ENCODE measurements around the gene WDFY4. TPM values are rescaled to one million over a fixed set of nuclear protein-coding genes. Genes with fewer than 3 reads are reported as not detected.

The WDFY4 gene
- total and polyA plus RNA-seq, 2 donors (not counting 3 experiments of a cell fraction or from before 2014, with no cell fraction given), result 10.1 to 10.2 TPM

DNA sequence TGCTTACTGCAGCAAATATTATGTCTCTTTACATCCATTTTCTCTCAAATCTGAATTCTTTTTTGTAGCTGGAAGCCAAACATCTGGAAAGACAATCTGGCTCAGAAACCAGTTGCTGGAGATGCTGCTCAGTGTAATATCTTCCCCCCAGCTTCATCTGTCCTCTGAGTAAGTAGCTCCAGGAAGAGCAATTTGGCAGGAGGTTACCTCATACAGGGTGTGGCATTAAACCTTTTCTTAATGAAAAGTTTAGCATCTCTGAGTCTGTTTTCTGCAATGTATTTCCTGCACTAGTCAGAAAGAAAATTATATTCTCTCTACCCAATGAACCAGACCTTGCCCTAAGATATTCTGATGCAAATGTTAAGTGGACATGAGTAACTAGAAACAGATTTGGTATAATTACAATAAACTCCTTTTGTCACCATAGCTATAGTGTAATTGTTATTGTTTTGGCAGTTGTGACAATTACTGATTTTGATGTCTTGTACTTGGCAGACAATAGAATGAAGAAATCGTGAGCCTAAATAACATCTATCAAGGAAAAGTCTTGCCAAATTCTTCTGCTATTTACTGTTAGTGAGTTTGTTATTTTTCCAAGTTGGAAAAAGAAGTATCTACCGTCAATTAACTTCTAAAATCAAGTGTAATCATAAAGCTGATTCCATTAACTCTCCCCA, 123.3 kb downstream of the WDFY4 start:
- peaks cover 0 to 1% of the 10 kb centered on the region in 2 experiments for H3K27me3 ChIP-seq (ENCODE audit: control insufficient read depth in 2 of 2, insufficient read depth in 2 of 2, low read length in 2 of 2)
- H3K4me2 ChIP-seq (ENCODE audit: insufficient read depth, low read length), result no peak overlapping the region
- H3K27ac ChIP-seq (ENCODE audit: insufficient read depth, low read depth, low read length), result no peak overlapping the region
- H3K9me3 ChIP-seq (replicated peaks; ENCODE audit: control insufficient read depth, insufficient read depth, low read length), result no peaks in the 10 kb centered on the region
- H3K4me1 ChIP-seq (ENCODE audit: control insufficient read depth, extremely low read depth, insufficient read depth, low read length), result no peaks in the 10 kb centered on the region
- no TSS peak for BruUV-seq (replicated peaks)
- H3K9ac ChIP-seq (replicated peaks; ENCODE audit: extremely low read depth, insufficient read depth, low read length), result no peak overlapping the region
- DNase-seq (ENCODE audit: low read depth, low spot score), result no peak
- no peaks in the 10 kb centered on the region for H3K79me2 ChIP-seq (ENCODE audit: control insufficient read depth, insufficient read depth, low read length)
- no peak overlapping the region for H2AFZ ChIP-seq (ENCODE audit: low read depth, low read length)
- no peaks in the 10 kb centered on the region for H4K20me1 ChIP-seq (replicated peaks; ENCODE audit: control insufficient read depth, extremely low read depth, insufficient read depth, low read length)
- H3K36me3 ChIP-seq (ENCODE audit: control insufficient read depth in 2 of 2, extremely low read depth in 1 of 2, insufficient read depth in 2 of 2, low read length in 2 of 2), result no peaks in the 10 kb centered on the region
- ChIA-PET POLR2A (no interaction called here), CTCF (no interaction called here)
- TF ChIP-seq FOS (IDR thresholded peaks at IDR 0.05; ENCODE audit: borderline replicate concordance, insufficient read depth, low read length) (no peak), GATA2 (IDR thresholded peaks at IDR 0.05; ENCODE audit: insufficient read depth, insufficient read length, low read depth, low read length) (no peak), MYC (IDR thresholded peaks at IDR 0.05; ENCODE audit: low read depth, low read length) (no peak), CTCF (IDR thresholded peaks at IDR 0.05; ENCODE audit: extremely low read depth in 1 of 2, insufficient read depth in 1 of 2, low read depth in 1 of 2, low read length in 2 of 2) (no peak), POLR2A (IDR thresholded peaks at IDR 0.05; ENCODE audit: low read depth, low read length) (no peak), POLR2AphosphoS5 (IDR thresholded peaks at IDR 0.05; ENCODE audit: insufficient read depth, low read depth, low read length) (no peak), EZH2 (IDR thresholded peaks at IDR 0.05; ENCODE audit: borderline replicate concordance, low read depth, low read length, severe bottlenecking) (no peak), MAX (IDR thresholded peaks at IDR 0.05; ENCODE audit: insufficient read depth, insufficient read length) (no peak), JUN (IDR thresholded peaks at IDR 0.05; ENCODE audit: borderline replicate concordance, insufficient read depth, insufficient read length, low read depth) (no peak)
- dilution Hi-C loops (cut with MboI; ENCODE audit: extremely low pct_ligation_motif_present, low sequenced_read_pairs), result no loop called here
- intact Hi-C loops (cut with micrococcal nuclease), result no loop called here
- H3K4me3 ChIP-seq (replicated peaks in 1 of 3; ENCODE audit: insufficient read depth in 1 of 3, low read depth in 1 of 3, low read length in 3 of 3), result no peak overlapping the region
- no peak for FAIRE-seq
- no peaks in the 10 kb centered on the region for H3K9me1 ChIP-seq (replicated peaks; ENCODE audit: control insufficient read depth, extremely low read depth, insufficient read depth, low read length)
